ENCODE data around the gene GPR146.

The GPR146 gene

DNA sequence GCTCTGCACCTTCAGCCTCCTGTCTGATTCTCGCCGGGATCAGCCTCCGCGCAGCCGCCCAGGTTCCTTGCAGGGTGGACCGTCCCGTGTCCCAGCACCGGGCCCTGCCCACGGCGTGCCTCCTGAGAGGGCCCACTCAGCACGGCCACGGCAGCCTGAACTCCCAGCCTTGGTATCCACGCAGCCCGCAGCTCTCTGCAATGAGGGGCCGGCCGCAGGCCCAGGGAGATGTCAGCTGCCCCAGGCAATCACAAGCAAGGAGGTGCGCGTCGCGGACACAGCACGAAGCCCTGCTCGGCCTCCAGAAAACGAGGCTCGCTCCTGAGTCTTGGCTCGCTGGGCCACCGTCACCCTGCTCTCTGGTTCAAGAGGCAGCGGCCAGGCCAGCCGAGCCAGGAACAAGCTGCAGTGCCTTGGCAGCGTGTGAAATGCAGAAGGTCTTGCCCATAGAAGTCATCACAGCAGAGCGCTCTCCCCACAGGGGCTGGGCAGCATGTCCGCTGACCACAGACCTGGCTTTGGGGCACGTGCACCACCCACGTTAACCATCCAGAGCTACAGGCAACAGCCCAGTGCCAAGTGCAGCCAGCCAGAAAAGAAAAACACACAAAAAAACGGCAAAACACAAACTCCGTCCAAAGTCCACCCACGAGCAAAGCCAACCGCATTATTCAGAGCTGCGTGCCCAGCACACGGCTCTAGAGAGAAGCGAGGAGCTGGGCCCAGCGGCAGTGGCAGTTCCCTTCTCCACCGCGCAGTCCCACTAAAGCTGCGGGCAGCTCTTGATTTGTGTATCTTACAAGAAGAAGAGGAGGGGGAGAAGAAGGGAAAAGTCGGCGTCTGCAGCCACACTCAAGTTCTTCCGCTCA, 57.5 kb downstream of the GPR146 start:
- no peak for DNase-seq (ENCODE audit: extremely low read depth, low read depth)
- no peak overlapping the region for H3K4me3 ChIP-seq (replicated peaks; ENCODE audit: low read depth, low read length)
- TF ChIP-seq, protein P1, sequence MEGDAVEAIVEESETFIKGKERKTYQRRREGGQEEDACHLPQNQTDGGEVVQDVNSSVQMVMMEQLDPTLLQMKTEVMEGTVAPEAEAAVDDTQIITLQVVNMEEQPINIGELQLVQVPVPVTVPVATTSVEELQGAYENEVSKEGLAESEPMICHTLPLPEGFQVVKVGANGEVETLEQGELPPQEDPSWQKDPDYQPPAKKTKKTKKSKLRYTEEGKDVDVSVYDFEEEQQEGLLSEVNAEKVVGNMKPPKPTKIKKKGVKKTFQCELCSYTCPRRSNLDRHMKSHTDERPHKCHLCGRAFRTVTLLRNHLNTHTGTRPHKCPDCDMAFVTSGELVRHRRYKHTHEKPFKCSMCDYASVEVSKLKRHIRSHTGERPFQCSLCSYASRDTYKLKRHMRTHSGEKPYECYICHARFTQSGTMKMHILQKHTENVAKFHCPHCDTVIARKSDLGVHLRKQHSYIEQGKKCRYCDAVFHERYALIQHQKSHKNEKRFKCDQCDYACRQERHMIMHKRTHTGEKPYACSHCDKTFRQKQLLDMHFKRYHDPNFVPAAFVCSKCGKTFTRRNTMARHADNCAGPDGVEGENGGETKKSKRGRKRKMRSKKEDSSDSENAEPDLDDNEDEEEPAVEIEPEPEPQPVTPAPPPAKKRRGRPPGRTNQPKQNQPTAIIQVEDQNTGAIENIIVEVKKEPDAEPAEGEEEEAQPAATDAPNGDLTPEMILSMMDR (IDR thresholded peaks at IDR 0.05; ENCODE audit: low read depth, low read length, missing control alignments): no peak

DNA sequence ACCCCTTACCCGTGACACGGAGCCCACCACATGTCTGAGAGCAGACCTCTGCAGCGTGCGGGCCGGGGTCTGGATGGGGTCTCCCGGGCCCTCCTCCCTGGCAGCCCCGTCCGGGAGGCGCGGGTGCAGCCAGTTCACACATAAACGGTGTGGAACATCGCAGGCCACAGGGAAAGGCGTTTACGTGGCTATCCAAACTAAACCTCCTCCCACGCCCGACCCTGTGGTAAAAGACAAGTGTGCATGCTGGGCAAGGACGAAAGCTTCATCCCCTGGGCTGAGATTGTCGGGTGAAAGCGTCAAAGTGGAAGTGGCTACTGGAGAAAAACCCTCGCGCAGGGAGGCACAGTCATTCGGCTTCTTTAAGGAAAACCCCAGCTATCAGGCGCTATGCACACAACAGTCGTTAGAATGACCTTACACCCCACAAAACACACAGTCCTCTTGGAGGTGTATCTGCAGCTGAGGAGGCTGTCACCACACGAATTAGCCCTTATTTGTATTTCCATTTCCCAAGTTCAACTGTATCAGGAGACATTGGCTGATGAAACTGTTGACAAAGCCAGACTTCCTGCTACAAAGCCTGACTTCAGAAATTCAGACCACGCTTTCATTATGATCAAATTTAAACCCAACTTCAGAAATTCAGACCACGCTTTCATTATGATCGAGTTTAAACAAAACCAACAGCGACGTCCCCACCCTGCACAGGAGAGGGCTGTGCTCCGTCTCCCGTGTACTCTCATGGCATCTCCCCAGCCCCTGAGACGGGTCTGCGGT, 58.9 kb downstream of the GPR146 start:
- no peak for DNase-seq (ENCODE audit: extremely low read depth, low read depth)
- TF ChIP-seq, protein P1 (IDR thresholded peaks at IDR 0.05; ENCODE audit: low read depth, low read length, missing control alignments): no peak
- no peak overlapping the region for H3K4me3 ChIP-seq (replicated peaks; ENCODE audit: low read depth, low read length)

GRCh38 chr7:1103789-1104515, 59.6 kb downstream of the GPR146 start:
- TF ChIP-seq, protein P1 (IDR thresholded peaks at IDR 0.05; ENCODE audit: low read depth, low read length, missing control alignments): no peak
- DNase-seq (ENCODE audit: extremely low read depth, low read depth): no peak
- no peak overlapping the region for H3K4me3 ChIP-seq (replicated peaks; ENCODE audit: low read depth, low read length)

DNA sequence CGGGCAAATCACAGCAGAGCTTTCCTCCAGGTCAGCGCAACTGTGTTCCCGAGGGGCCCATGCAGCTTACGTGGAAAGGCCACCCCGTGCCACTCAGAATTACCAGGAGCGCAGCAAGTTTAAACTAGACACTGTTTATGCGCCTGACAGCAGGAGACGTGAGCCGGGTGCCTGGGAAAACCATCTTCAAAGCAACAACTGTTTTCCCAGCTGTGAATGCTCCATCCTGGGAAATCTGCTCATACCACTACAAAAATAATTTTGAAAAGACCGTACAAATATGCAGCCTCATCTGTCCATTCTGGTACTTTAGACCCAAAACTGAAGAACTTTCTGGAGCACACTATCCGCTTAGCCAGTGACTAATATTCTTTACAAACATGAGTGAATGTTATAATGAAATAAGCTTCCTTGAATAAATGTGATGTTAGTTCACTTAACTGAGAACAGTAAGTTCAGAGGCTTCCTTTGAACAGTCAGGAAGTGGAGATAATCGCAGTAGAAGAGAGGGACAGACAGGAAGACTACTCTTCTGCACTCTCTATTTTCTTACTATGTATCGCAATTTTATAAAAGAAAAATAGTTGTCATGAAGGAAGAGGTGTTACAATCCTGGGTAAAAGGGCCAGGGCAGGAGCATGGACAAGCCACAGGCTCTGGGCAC, 60.3 kb downstream of the GPR146 start:
- TF ChIP-seq, protein P1 (IDR thresholded peaks at IDR 0.05; ENCODE audit: low read depth, low read length, missing control alignments): no peak
- no peak overlapping the region for H3K4me3 ChIP-seq (replicated peaks; ENCODE audit: low read depth, low read length)
- no peak for DNase-seq (ENCODE audit: extremely low read depth, low read depth)

DNA sequence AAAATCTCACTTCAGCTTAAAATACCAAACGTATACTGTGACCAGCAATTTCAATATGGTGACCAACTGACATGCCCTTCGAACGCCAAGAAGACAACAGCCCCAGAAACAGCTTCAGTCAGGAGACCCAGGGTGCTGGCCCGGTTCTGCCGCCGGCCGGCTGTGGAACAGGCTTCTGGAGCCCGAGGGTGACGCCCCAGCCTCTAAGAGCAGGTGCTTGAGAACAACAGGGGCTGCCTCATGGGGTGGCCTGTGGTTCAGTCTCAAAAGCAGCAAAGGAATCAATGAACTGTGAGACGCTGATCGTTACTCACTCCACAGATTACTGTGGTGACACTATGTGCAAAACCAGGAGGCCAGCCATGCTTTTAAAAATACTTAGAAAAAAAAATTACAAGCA, 60.8 kb downstream of the GPR146 start:
- no peak overlapping the region for H3K4me3 ChIP-seq (replicated peaks; ENCODE audit: low read depth, low read length)
- TF ChIP-seq, protein P1 (IDR thresholded peaks at IDR 0.05; ENCODE audit: low read depth, low read length, missing control alignments): no peak
- DNase-seq (ENCODE audit: extremely low read depth, low read depth): no peak
